SH-SY5Y (cell line): Measurements from ENCODE around the gene ZC2HC1B.

Source experiments
- GATA2 ChIP-seq: IDR thresholded peaks from 2 replicates; pipeline ENCODE4 v1.6.1; 2011; ENCODE audit warnings: mild to moderate bottlenecking, low read depth, low read length
- GATA3 ChIP-seq: IDR thresholded peaks from 2 replicates; pipeline ENCODE4 v1.6.1; 2011; ENCODE audit warnings: low read depth, mild to moderate bottlenecking, low read length, moderate library complexity

GRCh38 chr6:143957679-143958274 is 93.5 kb downstream of the ZC2HC1B start:
- TF ChIP-seq GATA3 (no peak), GATA2 (no peak)
